ENCODE results near the gene ZBTB47.

- TF ChIP-seq CTCF (conservative IDR thresholded peaks at IDR 0.05; ENCODE audit: low read depth in 2 of 2) (no peak), CREB1 (CRISPR knock-in tag; IDR thresholded peaks at IDR 0.05; ENCODE audit: low read depth) (no peak)
These were observed 10.9 kb downstream of the ZBTB47 start for GRCh38 chr3:42664438-42664803.
